ENCODE measurements around the gene WDR37.

GRCh38 chr10:1044146-1044545 lies 12.0 kb upstream of the WDR37 start:
- TF ChIP-seq MAFK (IDR thresholded peaks at IDR 0.05; ENCODE audit: partially characterized antibody), result no peak
- no peak for TF ChIP-seq HOXA7 (CRISPR knock-in tag; IDR thresholded peaks at IDR 0.05)
- TF ChIP-seq BHLHE40 (IDR thresholded peaks at IDR 0.05; ENCODE audit: low read depth, low read length), result no peak
